ENCODE results near the gene LGR6. TPM values are rescaled to one million over a fixed set of nuclear protein-coding genes. Genes with fewer than 3 reads are reported as not detected.

The LGR6 gene
- total and polyA plus RNA-seq, 4 donors = 11.6 to 67.8 (median 33.6) TPM

- ATAC-seq (ENCODE audit: low FRiP score) = no peak
- intact Hi-C loops (cut with DNase I) = no loop called here
- no peak overlapping the region for H3K27ac ChIP-seq (ENCODE audit: low read depth in 1 of 2, low read length in 2 of 2)
Measured at GRCh38 chr1:202319381-202320080, 125.9 kb downstream of the LGR6 start.

GRCh38 chr1:202320081-202320405 lies 126.4 kb downstream of the LGR6 start:
- Histone ChIP-seq H3K27ac (ENCODE audit: low read depth in 1 of 2, low read length in 2 of 2) (no peak overlapping the region), H3K27me3 (ENCODE audit: control insufficient read depth in 1 of 2, insufficient read depth in 2 of 2, low read length in 1 of 2) (no peaks in the 10 kb centered on the region), H3K4me3 (ENCODE audit: low read length in 2 of 2) (no peak overlapping the region), H3K4me1 (ENCODE audit: control insufficient read depth in 1 of 2, insufficient read depth in 2 of 2, low read length in 2 of 2) (no peaks in the 10 kb centered on the region), H3K36me3 (ENCODE audit: control insufficient read depth in 1 of 2, insufficient read depth in 2 of 2, low read length in 1 of 2) (peaks cover 0 to 9% of the 10 kb centered on the region in 2 donors), H3K9me3 (ENCODE audit: control insufficient read depth, low read length) (no peaks in the 10 kb centered on the region)
- DNase-seq = no peak
- no peak for ATAC-seq (ENCODE audit: low FRiP score)
- intact Hi-C loops (cut with DNase I) = no loop called here

More at GRCh38 chr1:202319381-202320080, 125.9 kb downstream of the LGR6 start:
- Histone ChIP-seq H3K9me3 (ENCODE audit: control insufficient read depth, low read length) (no peaks in the 10 kb centered on the region), H3K36me3 (ENCODE audit: control insufficient read depth in 1 of 2, insufficient read depth in 2 of 2, low read length in 1 of 2) (peaks cover 0 to 9% of the 10 kb centered on the region in 2 donors), H3K4me1 (ENCODE audit: control insufficient read depth in 1 of 2, insufficient read depth in 2 of 2, low read length in 2 of 2) (no peaks in the 10 kb centered on the region), H3K27me3 (ENCODE audit: control insufficient read depth in 1 of 2, insufficient read depth in 2 of 2, low read length in 1 of 2) (no peaks in the 10 kb centered on the region), H3K4me3 (ENCODE audit: low read length in 2 of 2) (no peak overlapping the region)
- no peak for DNase-seq
- WGBS, 2 donors = 61% methylated on average over 4 of the region's 4 CpGs

GRCh38 chr1:202323731-202324130 lies 130.1 kb downstream of the LGR6 start:
- no peak overlapping the region for H3K4me3 ChIP-seq (ENCODE audit: low read length in 2 of 2)
- no peaks in the 10 kb centered on the region for H3K27me3 ChIP-seq (ENCODE audit: control insufficient read depth in 1 of 2, insufficient read depth in 2 of 2, low read length in 1 of 2)
- ATAC-seq (ENCODE audit: low FRiP score) = no peak
- intact Hi-C loops (cut with DNase I) = no loop called here
- no peaks in the 10 kb centered on the region for H3K4me1 ChIP-seq (ENCODE audit: control insufficient read depth in 1 of 2, insufficient read depth in 2 of 2, low read length in 2 of 2)
- H3K36me3 ChIP-seq (ENCODE audit: control insufficient read depth in 1 of 2, insufficient read depth in 2 of 2, low read length in 1 of 2) = peaks cover 0 to 4% of the 10 kb centered on the region in 2 donors
- H3K27ac ChIP-seq (ENCODE audit: low read depth in 1 of 2, low read length in 2 of 2) = no peak overlapping the region
- 59 to 60% methylated on average over 4 of the region's 4 CpGs for WGBS, 2 donors
- no peaks in the 10 kb centered on the region for H3K9me3 ChIP-seq (ENCODE audit: control insufficient read depth, low read length)
- no peak for DNase-seq

GRCh38 chr1:202324646-202325045 lies 131.0 kb downstream of the LGR6 start:
- H3K27ac ChIP-seq (ENCODE audit: low read depth in 1 of 2, low read length in 2 of 2) = no peak overlapping the region
- DNase-seq = no peak
- WGBS, 2 donors = 95 to 97% methylated on average over 2 of the region's 2 CpGs
- no peak for ATAC-seq (ENCODE audit: low FRiP score)
- no peaks in the 10 kb centered on the region for H3K27me3 ChIP-seq (ENCODE audit: control insufficient read depth in 1 of 2, insufficient read depth in 2 of 2, low read length in 1 of 2)
- H3K4me3 ChIP-seq (ENCODE audit: low read length in 2 of 2) = no peak overlapping the region
- no peaks in the 10 kb centered on the region for H3K36me3 ChIP-seq (ENCODE audit: control insufficient read depth in 1 of 2, insufficient read depth in 2 of 2, low read length in 1 of 2)
- H3K4me1 ChIP-seq (ENCODE audit: control insufficient read depth in 1 of 2, insufficient read depth in 2 of 2, low read length in 2 of 2) = no peaks in the 10 kb centered on the region
- intact Hi-C loops (cut with DNase I) = no loop called here
- no peaks in the 10 kb centered on the region for H3K9me3 ChIP-seq (ENCODE audit: control insufficient read depth, low read length)

- ATAC-seq (ENCODE audit: low FRiP score) (no peak), DNase-seq (no peak)
- intact Hi-C loops (cut with DNase I) = no loop called here
- no peaks in the 10 kb centered on the region for H3K9me3 ChIP-seq (ENCODE audit: control insufficient read depth, low read length)
- no peak overlapping the region for H3K4me3 ChIP-seq (ENCODE audit: low read length in 2 of 2)
- H3K36me3 ChIP-seq (ENCODE audit: control insufficient read depth in 1 of 2, insufficient read depth in 2 of 2, low read length in 1 of 2) = no peaks in the 10 kb centered on the region
- H3K27ac ChIP-seq (ENCODE audit: low read depth in 1 of 2, low read length in 2 of 2) = peak overlapping the region in 1 of 2 donors; percentile 17
- no peaks in the 10 kb centered on the region for H3K27me3 ChIP-seq (ENCODE audit: control insufficient read depth in 1 of 2, insufficient read depth in 2 of 2, low read length in 1 of 2)
- H3K4me1 ChIP-seq (ENCODE audit: control insufficient read depth in 1 of 2, insufficient read depth in 2 of 2, low read length in 2 of 2) = no peaks in the 10 kb centered on the region
Measured at GRCh38 chr1:202329891-202330290, 136.3 kb downstream of the LGR6 start.

GRCh38 chr1:202333861-202334260 lies 140.3 kb downstream of the LGR6 start:
- 60 to 67% methylated on average over 4 of the region's 4 CpGs for whole genome bisulfite sequencing, 2 donors
- no peaks in the 10 kb centered on the region for H3K36me3 ChIP-seq (ENCODE audit: control insufficient read depth in 1 of 2, insufficient read depth in 2 of 2, low read length in 1 of 2)
- no peak for DNase-seq
- no peak overlapping the region for H3K27ac ChIP-seq (ENCODE audit: low read depth in 1 of 2, low read length in 2 of 2)
- H3K4me1 ChIP-seq (ENCODE audit: control insufficient read depth in 1 of 2, insufficient read depth in 2 of 2, low read length in 2 of 2) = no peaks in the 10 kb centered on the region
- intact Hi-C loops (cut with DNase I) = no loop called here
- H3K4me3 ChIP-seq (ENCODE audit: low read length in 2 of 2) = no peak overlapping the region
- H3K9me3 ChIP-seq (ENCODE audit: control insufficient read depth, low read length) = no peaks in the 10 kb centered on the region
- no peaks in the 10 kb centered on the region for H3K27me3 ChIP-seq (ENCODE audit: control insufficient read depth in 1 of 2, insufficient read depth in 2 of 2, low read length in 1 of 2)
- no peak for ATAC-seq (ENCODE audit: low FRiP score)

- 64 to 67% methylated on average over 4 of the region's 4 CpGs for WGBS, 2 donors
- no peaks in the 10 kb centered on the region for H3K36me3 ChIP-seq (ENCODE audit: control insufficient read depth in 1 of 2, insufficient read depth in 2 of 2, low read length in 1 of 2)
- no peak overlapping the region for H3K4me3 ChIP-seq (ENCODE audit: low read length in 2 of 2)
- no peaks in the 10 kb centered on the region for H3K4me1 ChIP-seq (ENCODE audit: control insufficient read depth in 1 of 2, insufficient read depth in 2 of 2, low read length in 2 of 2)
- intact Hi-C loops (cut with DNase I) = loop anchor here (2.0 to 10.0 kb wide), 3 partner anchors 61 to 375 kb away; no protein-coding TSS in a partner anchor
- no peak overlapping the region for H3K27ac ChIP-seq (ENCODE audit: low read depth in 1 of 2, low read length in 2 of 2)
- no peaks in the 10 kb centered on the region for H3K27me3 ChIP-seq (ENCODE audit: control insufficient read depth in 1 of 2, insufficient read depth in 2 of 2, low read length in 1 of 2)
- DNase-seq = no peak
- no peak for ATAC-seq (ENCODE audit: low FRiP score)
- H3K9me3 ChIP-seq (ENCODE audit: control insufficient read depth, low read length) = no peaks in the 10 kb centered on the region
Measured at GRCh38 chr1:202343652-202344349, 150.2 kb downstream of the LGR6 start.

GRCh38 chr1:202348005-202348508 lies 154.5 kb downstream of the LGR6 start:
- Histone ChIP-seq H3K9me3 (ENCODE audit: control insufficient read depth, low read length) (no peaks in the 10 kb centered on the region), H3K4me1 (ENCODE audit: control insufficient read depth in 1 of 2, insufficient read depth in 2 of 2, low read length in 2 of 2) (peaks cover 0 to 7% of the 10 kb centered on the region in 2 donors), H3K4me3 (ENCODE audit: low read length in 2 of 2) (no peak overlapping the region), H3K36me3 (ENCODE audit: control insufficient read depth in 1 of 2, insufficient read depth in 2 of 2, low read length in 1 of 2) (no peaks in the 10 kb centered on the region), H3K27ac (ENCODE audit: low read depth in 1 of 2, low read length in 2 of 2) (no peak overlapping the region), H3K27me3 (ENCODE audit: control insufficient read depth in 1 of 2, insufficient read depth in 2 of 2, low read length in 1 of 2) (no peaks in the 10 kb centered on the region)
- 48 to 49% methylated on average over 6 of the region's 6 CpGs for WGBS, 2 donors
- ATAC-seq (ENCODE audit: low FRiP score) = no peak
- intact Hi-C loops (cut with DNase I) = loop anchor here in 1 of 2 donors (10.0 kb wide), 1 partner anchor 57 kb away; no protein-coding TSS in a partner anchor
- no peak for DNase-seq
